Esophagus muscularis mucosa (tissue), 4 donors: ENCODE measurements around the gene EZH2. TPM values are rescaled to one million over a fixed set of nuclear protein-coding genes. Genes with fewer than 3 reads are reported as not detected.

Experiments
- DNase-seq: peaks from one replicate; pipeline ENCODE4 v3.0.0-alpha.2; 2017; ENCODE audit errors: extremely low spot score
- H3K27ac ChIP-seq, 4 donors: fragments of 200-600 bp; sonication (generic); replicated peaks in 1 of 4; 1 replicate in 3 of 4; 2 replicates in 1 of 4; pipeline ENCODE4 v1.5.1; 2016 to 2019; ENCODE audit warnings: mild to moderate bottlenecking in 1 of 4
- H3K27me3 ChIP-seq, 4 donors: fragments of 200-600 bp; sonication (generic); one replicate each; pipeline versions ENCODE4 v1.5.1 to v1.6.0; 2016 to 2019
- H3K36me3 ChIP-seq, 4 donors: fragments of 200-600 bp; sonication (generic); one replicate each; pipeline ENCODE4 v1.5.1; 2016 to 2019
- H3K4me1 ChIP-seq, 4 donors: fragments of 200-600 bp; sonication (generic); one replicate each; pipeline ENCODE4 v1.5.1; 2016 to 2019
- H3K4me3 ChIP-seq, 4 donors: fragments of 200-600 bp; sonication (generic); 1 replicate in 2 of 4; 2 replicates in 2 of 4; pipeline ENCODE4 v1.5.1; 2016 to 2019; ENCODE audit warnings: mild to moderate bottlenecking in 4 of 4, moderate library complexity in 1 of 4
- H3K9me3 ChIP-seq, 4 donors: fragments of 200-600 bp; sonication (generic); 1 replicate in 3 of 4; 2 replicates in 1 of 4; pipeline ENCODE4 v1.5.1; 2016 to 2019
- EP300 ChIP-seq: sonication (generic); formaldehyde crosslinking; IDR thresholded peaks from one replicate; pipeline ENCODE4 v1.6.1; 2017; ENCODE audit warnings: antibody characterized with exemption
- POLR2A ChIP-seq: fragments of 450-650 bp; IDR thresholded peaks from one replicate; pipeline ENCODE4 v1.6.1; 2017; ENCODE audit warnings: antibody characterized with exemption, moderate library complexity, mild to moderate bottlenecking, low read depth
- POLR2AphosphoS5 ChIP-seq, 2 donors: sonication (generic); formaldehyde crosslinking; IDR thresholded peaks; one replicate each; pipeline ENCODE4 v1.6.1; 2017; ENCODE audit warnings: antibody characterized with exemption in 2 of 2
- WGBS: methylation state at CpG from one replicate; pipeline ENCODE4 v1.1.5; 2018; 5-methylcytosine and 5-hydroxymethylcytosine counted together
- intact Hi-C: fragments of 100-400 bp; cut with DNase I; formaldehyde crosslinking; loops from one replicate; pipeline ENCODE4 v1.15.1; 2023
- total RNA-seq, 4 donors: library from RNA; depleted of rRNA; stranded (reverse); fragments of >200 nt; gene quantifications; one replicate each; pipeline versions ENCODE4 v1.1.0 to v1.2.1, GENCODE V29; 2016
- TF ChIP-seq, protein P1 (sequence below), 3 experiments: fragments of 200-600 bp in 2 of 3; fragments of 450-650 bp in 1 of 3; sonication (generic) in 2 of 3; IDR thresholded peaks; one replicate each; pipeline ENCODE4 v1.5.1; 2017 to 2019; ENCODE audit warnings: antibody characterized with exemption in 3 of 3, mild to moderate bottlenecking in 2 of 3, moderate library complexity in 1 of 3

The EZH2 gene
- total RNA-seq, 4 donors from 2014 or later = 0.33 to 0.52 (median 0.45) TPM; not detected in 1

DNA sequence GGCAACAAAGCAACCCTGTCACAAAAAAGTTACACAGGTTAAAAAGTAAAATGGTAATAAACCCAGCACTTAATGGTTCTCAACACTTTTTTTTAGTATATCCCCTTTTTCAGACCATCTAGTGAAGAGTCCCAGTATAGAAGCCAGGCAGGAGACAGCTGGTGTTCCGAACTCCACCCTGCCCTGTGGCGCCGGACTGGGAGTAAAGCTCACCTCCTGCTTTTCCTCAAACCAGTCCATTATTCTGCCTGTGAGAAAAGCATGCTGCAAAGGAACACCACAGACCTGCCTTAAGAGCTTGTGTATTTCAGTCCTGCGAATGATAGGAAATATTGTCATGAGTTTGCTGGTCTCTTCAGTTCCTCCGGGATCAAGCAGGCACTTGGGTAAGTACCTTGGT lies 81.0 kb downstream of the EZH2 start:
- H3K27ac ChIP-seq = no peak overlapping the region
- H3K27me3 ChIP-seq = no peaks in the 10 kb centered on the region
- H3K4me1 ChIP-seq = no peaks in the 10 kb centered on the region
- TF ChIP-seq POLR2AphosphoS5 (IDR thresholded peaks at IDR 0.05) (no peak), EP300 (no peak), POLR2A (no peak)
- TF ChIP-seq, protein P1, sequence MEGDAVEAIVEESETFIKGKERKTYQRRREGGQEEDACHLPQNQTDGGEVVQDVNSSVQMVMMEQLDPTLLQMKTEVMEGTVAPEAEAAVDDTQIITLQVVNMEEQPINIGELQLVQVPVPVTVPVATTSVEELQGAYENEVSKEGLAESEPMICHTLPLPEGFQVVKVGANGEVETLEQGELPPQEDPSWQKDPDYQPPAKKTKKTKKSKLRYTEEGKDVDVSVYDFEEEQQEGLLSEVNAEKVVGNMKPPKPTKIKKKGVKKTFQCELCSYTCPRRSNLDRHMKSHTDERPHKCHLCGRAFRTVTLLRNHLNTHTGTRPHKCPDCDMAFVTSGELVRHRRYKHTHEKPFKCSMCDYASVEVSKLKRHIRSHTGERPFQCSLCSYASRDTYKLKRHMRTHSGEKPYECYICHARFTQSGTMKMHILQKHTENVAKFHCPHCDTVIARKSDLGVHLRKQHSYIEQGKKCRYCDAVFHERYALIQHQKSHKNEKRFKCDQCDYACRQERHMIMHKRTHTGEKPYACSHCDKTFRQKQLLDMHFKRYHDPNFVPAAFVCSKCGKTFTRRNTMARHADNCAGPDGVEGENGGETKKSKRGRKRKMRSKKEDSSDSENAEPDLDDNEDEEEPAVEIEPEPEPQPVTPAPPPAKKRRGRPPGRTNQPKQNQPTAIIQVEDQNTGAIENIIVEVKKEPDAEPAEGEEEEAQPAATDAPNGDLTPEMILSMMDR (IDR thresholded peaks at IDR 0.05) = no peak
- intact Hi-C loops = no loop called here
- peaks cover 34 to 58% (median 49%) of the 10 kb centered on the region in 4 donors for H3K36me3 ChIP-seq
- 93% methylated on average over 5 of the region's 5 CpGs for WGBS
- H3K4me3 ChIP-seq = no peak overlapping the region
- no peak for DNase-seq
- no peaks in the 10 kb centered on the region for H3K9me3 ChIP-seq

DNA sequence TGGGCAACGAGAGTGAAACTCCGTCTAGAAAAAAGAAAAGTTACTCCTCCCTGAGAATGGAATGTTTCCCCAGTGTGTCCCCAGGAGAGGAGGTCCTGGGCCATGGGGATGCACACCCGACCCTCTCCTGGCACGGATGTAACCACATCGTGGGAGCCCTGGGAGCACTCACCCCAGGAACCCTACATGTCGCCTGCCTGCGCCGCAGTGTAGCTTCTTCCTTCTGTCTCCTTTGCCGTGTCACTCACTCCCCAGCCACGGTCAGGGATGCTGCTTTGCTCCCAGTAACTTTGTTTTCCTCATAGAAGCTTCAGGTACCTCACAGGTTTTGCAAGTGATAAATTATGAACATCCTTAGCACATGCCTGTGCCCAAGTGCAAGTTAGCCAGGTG lies 82.0 kb downstream of the EZH2 start:
- DNase-seq = no peak
- Histone ChIP-seq H3K4me3 (no peak overlapping the region), H3K27me3 (no peaks in the 10 kb centered on the region), H3K36me3 (peaks cover 43 to 64% (median 53%) of the 10 kb centered on the region in 4 donors), H3K9me3 (no peaks in the 10 kb centered on the region), H3K4me1 (no peaks in the 10 kb centered on the region), H3K27ac (no peak overlapping the region)
- no peak for TF ChIP-seq EP300
- TF ChIP-seq, protein P1 (IDR thresholded peaks at IDR 0.05) = no peak
- intact Hi-C loops = no loop called here
- 92% methylated on average over 10 of the region's 10 CpGs for WGBS

DNA sequence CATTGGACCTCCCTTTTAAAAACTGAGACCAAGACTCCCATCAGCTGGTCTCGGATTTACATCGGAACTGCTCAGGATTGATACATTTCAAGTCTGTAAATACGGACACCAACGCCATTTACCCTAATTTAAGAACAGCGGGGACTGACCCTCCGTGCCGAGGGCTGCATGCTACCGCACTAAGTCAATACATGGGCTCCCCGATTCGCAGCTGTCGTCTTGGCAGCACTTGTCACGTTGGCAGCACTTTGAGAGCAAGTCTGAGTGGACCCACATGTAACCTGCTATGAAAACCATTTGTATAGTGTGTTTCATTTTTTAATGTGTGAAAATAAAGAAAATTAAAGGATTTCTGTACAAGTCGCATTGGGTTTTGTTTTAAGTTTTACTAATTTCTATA lies 83.4 kb downstream of the EZH2 start:
- no peak for DNase-seq
- Histone ChIP-seq H3K9me3 (no peaks in the 10 kb centered on the region), H3K27ac (no peak overlapping the region), H3K4me3 (no peak overlapping the region), H3K27me3 (no peaks in the 10 kb centered on the region), H3K36me3 (peaks cover 50 to 78% (median 62%) of the 10 kb centered on the region in 4 donors), H3K4me1 (no peaks in the 10 kb centered on the region)
- intact Hi-C loops = no loop called here
- 87% methylated on average over 13 of the region's 13 CpGs for WGBS
- TF ChIP-seq POLR2A (no peak), EP300 (no peak), POLR2AphosphoS5 (IDR thresholded peaks at IDR 0.05) (no peak)
- TF ChIP-seq, protein P1 (IDR thresholded peaks at IDR 0.05) = no peak

DNA sequence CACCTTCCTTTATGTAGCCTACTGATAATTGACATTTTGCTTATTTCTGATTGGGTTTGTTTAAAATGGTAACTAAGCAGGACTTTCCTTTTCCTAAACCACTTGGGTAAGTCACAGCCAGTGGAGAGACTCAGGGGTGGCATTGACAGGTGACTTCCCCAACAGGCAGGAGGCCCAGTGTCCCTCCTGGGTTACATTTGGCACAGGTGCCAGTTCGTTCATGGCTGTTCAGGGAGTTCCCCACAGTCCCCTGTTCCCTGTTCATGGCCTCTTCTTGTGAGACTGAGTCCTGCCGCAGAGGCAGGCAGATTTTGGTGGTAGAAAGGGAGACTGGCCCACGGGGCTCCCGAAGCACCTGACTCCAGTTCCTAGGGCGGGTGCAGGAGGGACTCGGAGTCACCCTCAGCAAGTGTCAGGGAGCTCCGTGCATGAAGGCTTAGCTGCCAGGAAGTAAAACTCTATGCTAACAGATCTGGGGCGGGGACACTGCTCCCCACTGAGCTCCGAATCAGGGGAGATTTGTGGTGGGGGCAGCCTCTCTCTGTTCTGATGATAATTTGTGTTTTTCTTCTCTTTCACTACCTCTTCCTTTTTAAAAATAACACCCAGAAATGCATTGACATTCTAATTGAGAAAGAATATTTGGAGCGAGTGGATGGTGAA lies 84.1 kb downstream of the EZH2 start:
- Histone ChIP-seq H3K27me3 (no peaks in the 10 kb centered on the region), H3K36me3 (peaks cover 50 to 84% (median 65%) of the 10 kb centered on the region in 4 donors), H3K9me3 (no peaks in the 10 kb centered on the region), H3K4me1 (no peaks in the 10 kb centered on the region), H3K4me3 (no peak overlapping the region), H3K27ac (no peak overlapping the region)
- TF ChIP-seq POLR2A (no peak), POLR2AphosphoS5 (IDR thresholded peaks at IDR 0.05) (no peak), EP300 (no peak)
- TF ChIP-seq, protein P1 (IDR thresholded peaks at IDR 0.05) = no peak
- DNase-seq = no peak
- 81% methylated on average over 10 of the region's 10 CpGs for WGBS
- intact Hi-C loops = loop anchor here (10.0 kb wide), 1 partner anchor 165 kb away; no protein-coding TSS in a partner anchor

DNA sequence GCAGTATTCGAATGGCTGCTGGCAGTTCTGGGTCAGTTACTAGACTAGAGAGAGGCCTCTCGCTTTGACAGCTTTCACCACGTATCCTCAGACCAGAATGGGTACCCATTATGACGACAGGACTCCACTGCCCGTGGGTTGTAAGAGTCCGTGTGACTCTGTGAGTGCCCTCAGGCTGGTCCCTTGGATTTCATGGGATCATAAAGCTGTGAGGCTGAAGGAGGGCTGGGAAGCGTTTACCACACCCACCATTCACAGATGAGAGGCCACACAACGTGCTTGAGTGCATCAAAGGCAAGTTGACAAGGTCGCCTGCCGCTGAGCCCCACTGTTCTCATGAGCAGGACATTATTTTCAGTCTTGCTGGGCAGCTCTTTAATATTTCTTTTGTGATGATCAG lies 87.2 kb downstream of the EZH2 start:
- 94% methylated on average over 7 of the region's 10 CpGs for WGBS
- Histone ChIP-seq H3K36me3 (peaks cover 67 to 99% (median 86%) of the 10 kb centered on the region in 4 donors), H3K27me3 (no peaks in the 10 kb centered on the region), H3K27ac (no peak overlapping the region), H3K9me3 (peaks cover 0 to 3% (median 0%) of the 10 kb centered on the region in 4 donors), H3K4me1 (no peaks in the 10 kb centered on the region), H3K4me3 (no peak overlapping the region)
- TF ChIP-seq POLR2AphosphoS5 (IDR thresholded peaks at IDR 0.05) = no peak
- no peak for TF ChIP-seq EP300
- TF ChIP-seq POLR2A = no peak
- TF ChIP-seq, protein P1 (IDR thresholded peaks at IDR 0.05) = no peak
- DNase-seq = no peak
- intact Hi-C loops = loop anchor here (10.0 kb wide), 1 partner anchor 168 kb away; no protein-coding TSS in a partner anchor
